Thymus (tissue), 11 donors: ENCODE results near the gene CFB. TPM values are rescaled to one million over a fixed set of nuclear protein-coding genes. Genes with fewer than 3 reads are reported as not detected.
"Not testable (repeated sequence)": the region's sequence is repeated elsewhere in the genome, so short reads cannot be mapped to it uniquely, and the experiment has no call there.

Experiments
- DNase-seq, 9 donors: peaks; one replicate each; pipeline ENCODE4 v3.0.0-alpha.2; 2013; ENCODE audit warnings: low spot score in 9 of 9, low read depth in 6 of 9, missing footprints in 1 of 9
- H3K27ac ChIP-seq, 2 donors: one replicate each; pipeline ENCODE4 v1.5.1; 2013; ENCODE audit warnings: control low read depth in 1 of 2, low read depth in 1 of 2, low read length in 1 of 2, mild to moderate bottlenecking in 1 of 2, moderate library complexity in 1 of 2
- H3K27me3 ChIP-seq, 2 donors: one replicate each; pipeline ENCODE4 v1.5.1; 2013; ENCODE audit warnings: low read length in 1 of 2; ENCODE audit not compliant: control insufficient read depth in 2 of 2, insufficient read depth in 1 of 2
- H3K36me3 ChIP-seq, 2 donors: one replicate each; pipeline ENCODE4 v1.5.1; 2013; ENCODE audit warnings: low read length in 1 of 2, mild to moderate bottlenecking in 1 of 2, moderate library complexity in 1 of 2; ENCODE audit not compliant: control insufficient read depth in 2 of 2, insufficient read depth in 2 of 2
- H3K4me1 ChIP-seq, 2 donors: one replicate each; pipeline ENCODE4 v1.5.1; 2013; ENCODE audit warnings: low read length in 2 of 2; ENCODE audit not compliant: control insufficient read depth in 2 of 2, insufficient read depth in 2 of 2
- H3K4me3 ChIP-seq, 2 donors: one replicate each; pipeline ENCODE4 v1.5.1; 2013; ENCODE audit warnings: low read length in 2 of 2, control low read depth in 1 of 2, mild to moderate bottlenecking in 1 of 2
- H3K9me3 ChIP-seq, 2 donors: one replicate each; pipeline ENCODE4 v1.5.1; 2013; ENCODE audit warnings: low read length in 1 of 2, mild to moderate bottlenecking in 1 of 2; ENCODE audit not compliant: control insufficient read depth in 2 of 2, insufficient read depth in 1 of 2
- WGBS: extraction: QIAGEN DNeasy Blood & Tissue Kit; methylation state at CpG from one replicate; pipeline ENCODE4 v1.1.7; 2013; 5-methylcytosine and 5-hydroxymethylcytosine counted together
- polyA plus RNA-seq: library from polyadenylated mRNA; stranded (reverse); fragments of 200-250 nt; gene quantifications from one replicate; pipeline ENCODE4 v1.2.3, GENCODE V29; 2013
- total RNA-seq: library from RNA; stranded (reverse); fragments of 120-200 nt; gene quantifications from one replicate; pipeline ENCODE4 v1.2.4, GENCODE V29; 2013
- donor health status: healthy.

CFB gene
- total and polyA plus RNA-seq, 2 donors, result 17.0 to 41.0 TPM

- H3K27ac ChIP-seq, result no peak within 1 kb of the TSS
- 85% methylated on average over 11 of the region's 11 CpGs for WGBS
- no peaks in the 10 kb centered on the region for H3K4me1 ChIP-seq
- no peak for DNase-seq
- no peak within 1 kb of the TSS for H3K4me3 ChIP-seq
- no peaks in the 10 kb centered on the region for H3K36me3 ChIP-seq
- H3K9me3 ChIP-seq, result no peaks in the 10 kb centered on the region
- H3K27me3 ChIP-seq, result peaks cover 2 to 7% of the 10 kb centered on the region in 2 donors
Observed at GRCh38 chr6:31927242-31927862, 18.5 kb upstream of the CFB start, which contains the start of gene C2. C2 (plus strand) TSS chr6:31927717; CDS start chr6:31927753, 36 bp downstream.

- WGBS, result 94% methylated on average over 11 of the region's 11 CpGs
Observed at GRCh38 chr6:31927863-31928671, 17.8 kb upstream of the CFB start.

GRCh38 chr6:31928672-31928939, 17.3 kb upstream of the CFB start:
- Histone ChIP-seq H3K27ac (no peak overlapping the region), H3K4me1 (no peaks in the 10 kb centered on the region), H3K4me3 (no peak overlapping the region), H3K36me3 (no peaks in the 10 kb centered on the region), H3K27me3 (peaks cover 2 to 7% of the 10 kb centered on the region in 2 donors), H3K9me3 (no peaks in the 10 kb centered on the region)
- no peak for DNase-seq
- 92% methylated on average over 9 of the region's 9 CpGs for WGBS

More at GRCh38 chr6:31927863-31928671, 17.8 kb upstream of the CFB start:
- Histone ChIP-seq H3K27ac (no peak overlapping the region), H3K4me1 (no peaks in the 10 kb centered on the region), H3K9me3 (no peaks in the 10 kb centered on the region), H3K36me3 (no peaks in the 10 kb centered on the region), H3K4me3 (no peak overlapping the region), H3K27me3 (peaks cover 2 to 7% of the 10 kb centered on the region in 2 donors)
- no peak for DNase-seq

GRCh38 chr6:31930962-31931361, 14.9 kb upstream of the CFB start:
- DNase-seq, result no peak
- H3K27me3 ChIP-seq, result peaks cover 2 to 7% of the 10 kb centered on the region in 2 donors
- no peaks in the 10 kb centered on the region for H3K9me3 ChIP-seq
- no peaks in the 10 kb centered on the region for H3K4me1 ChIP-seq
- no peaks in the 10 kb centered on the region for H3K36me3 ChIP-seq
- WGBS, result 90% methylated on average over 1 of the region's 1 CpG
- H3K27ac ChIP-seq, result no peak overlapping the region
- no peak overlapping the region for H3K4me3 ChIP-seq

GRCh38 chr6:31932137-31932536, 13.8 kb upstream of the CFB start:
- over 99% methylated on average over 25 of the region's 32 CpGs for WGBS
- H3K36me3 ChIP-seq, H3K27me3 ChIP-seq, H3K27ac ChIP-seq, DNase-seq, H3K9me3 ChIP-seq, H3K4me1 ChIP-seq, H3K4me3 ChIP-seq: not testable (repeated sequence)

GRCh38 chr6:31933537-31933936, 12.4 kb upstream of the CFB start:
- DNase-seq, result no peak
- H3K27ac ChIP-seq, result no peak overlapping the region
- H3K9me3 ChIP-seq, result no peaks in the 10 kb centered on the region
- WGBS, result 94% methylated on average over 19 of the region's 19 CpGs
- no peak overlapping the region for H3K4me3 ChIP-seq
- no peaks in the 10 kb centered on the region for H3K27me3 ChIP-seq
- no peaks in the 10 kb centered on the region for H3K4me1 ChIP-seq
- no peaks in the 10 kb centered on the region for H3K36me3 ChIP-seq

- WGBS, result 90% methylated on average over 3 of the region's 3 CpGs
Observed at GRCh38 chr6:31935021-31935420, 10.9 kb upstream of the CFB start.

GRCh38 chr6:31935823-31936222, 10.1 kb upstream of the CFB start:
- peaks cover 0 to 2% of the 10 kb centered on the region in 2 donors for H3K4me1 ChIP-seq
- no peaks in the 10 kb centered on the region for H3K36me3 ChIP-seq
- no peaks in the 10 kb centered on the region for H3K27me3 ChIP-seq
- H3K4me3 ChIP-seq, result no peak overlapping the region
- H3K9me3 ChIP-seq, result no peaks in the 10 kb centered on the region
- DNase-seq, result no peak
- 93% methylated on average over 9 of the region's 9 CpGs for WGBS
- H3K27ac ChIP-seq, result no peak overlapping the region

More at GRCh38 chr6:31935021-31935420, 10.9 kb upstream of the CFB start:
- H3K27me3 ChIP-seq, result no peaks in the 10 kb centered on the region
- no peak overlapping the region for H3K4me3 ChIP-seq
- DNase-seq, result no peak
- H3K27ac ChIP-seq, result no peak overlapping the region
- H3K4me1 ChIP-seq, result no peaks in the 10 kb centered on the region
- no peaks in the 10 kb centered on the region for H3K9me3 ChIP-seq
- no peaks in the 10 kb centered on the region for H3K36me3 ChIP-seq

- H3K27ac ChIP-seq, result no peak overlapping the region
- DNase-seq, result no peak
- H3K4me3 ChIP-seq, result no peak overlapping the region
- WGBS, result 21% methylated on average over 6 of the region's 6 CpGs
- no peaks in the 10 kb centered on the region for H3K9me3 ChIP-seq
- no peaks in the 10 kb centered on the region for H3K36me3 ChIP-seq
- peaks cover 0 to 22% of the 10 kb centered on the region in 2 donors for H3K27me3 ChIP-seq
- H3K4me1 ChIP-seq, result peaks cover 0 to 9% of the 10 kb centered on the region in 2 donors
Observed at GRCh38 chr6:31940256-31940664, 5.6 kb upstream of the CFB start.
